ENCODE measurements around the gene ARHGEF4.

DNA sequence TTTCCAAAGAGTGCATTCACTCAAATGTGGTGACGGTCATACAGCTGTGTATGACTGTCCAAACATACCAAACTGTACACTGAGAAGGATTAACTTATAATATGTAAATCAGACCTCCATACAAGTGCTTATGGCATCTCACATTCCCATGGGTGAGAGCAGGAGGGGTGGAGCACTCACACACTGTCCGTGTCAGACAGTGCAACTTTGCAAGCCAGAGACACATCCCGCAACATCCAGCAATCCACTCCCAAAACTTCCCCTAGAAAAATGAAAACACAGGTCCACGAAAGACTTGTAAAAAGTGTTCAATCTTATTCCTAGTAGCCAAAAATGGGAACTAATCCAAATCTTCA, 220.2 kb downstream of the ARHGEF4 start:
- TF ChIP-seq TCF7 (IDR thresholded peaks at IDR 0.05; ENCODE audit: borderline replicate concordance) (no peak), SRF (IDR thresholded peaks at IDR 0.05; ENCODE audit: low read depth in 2 of 2, low read length in 2 of 2) (no peak), JUND (IDR thresholded peaks at IDR 0.05; ENCODE audit: low read depth, low read length) (no peak), CBX5 (IDR thresholded peaks at IDR 0.05; ENCODE audit: low read depth) (no peak), TAF1 (IDR thresholded peaks at IDR 0.05; ENCODE audit: borderline replicate concordance, low read depth, low read length) (no peak), NR2C1 (IDR thresholded peaks at IDR 0.05) (no peak), ELK1 (IDR thresholded peaks at IDR 0.05; ENCODE audit: low read depth, low read length) (no peak), TCF12 (IDR thresholded peaks at IDR 0.05; ENCODE audit: low read depth, low read length) (no peak), NRF1 (conservative IDR thresholded peaks at IDR 0.05; ENCODE audit: low read depth, low read length) (no peak), POLR2A (IDR thresholded peaks at IDR 0.05; ENCODE audit: low read depth, low read length) (no peak), USF2 (IDR thresholded peaks at IDR 0.05; ENCODE audit: borderline replicate concordance, low read depth, low read length) (no peak)
